Ishikawa (cell line): ENCODE data around the gene RNASEL.

Experiments
- CEBPB ChIP-seq: IDR thresholded peaks from 2 replicates; pipeline ENCODE4 v1.6.1; 2012
- CREB1 ChIP-seq: IDR thresholded peaks from 2 replicates; pipeline ENCODE4 v1.6.1; 2012; ENCODE audit warnings: low read depth
- EGR1 ChIP-seq: IDR thresholded peaks from 2 replicates; pipeline ENCODE4 v1.6.1; 2012
- EP300 ChIP-seq: IDR thresholded peaks from 2 replicates; pipeline ENCODE4 v1.6.1; 2012; ENCODE audit warnings: borderline replicate concordance
- FOXM1 ChIP-seq: IDR thresholded peaks from 2 replicates; pipeline ENCODE4 v1.6.1; 2012; ENCODE audit warnings: low read depth, borderline replicate concordance
- MAX ChIP-seq: IDR thresholded peaks from 2 replicates; pipeline ENCODE4 v1.6.1; 2012
- NFIC ChIP-seq: IDR thresholded peaks from 2 replicates; pipeline ENCODE4 v1.6.1; 2012
- RAD21 ChIP-seq: IDR thresholded peaks from 2 replicates; pipeline ENCODE4 v1.6.1; 2012; ENCODE audit warnings: low read depth
- REST ChIP-seq: IDR thresholded peaks from 2 replicates; pipeline ENCODE4 v1.6.1; 2012; ENCODE audit warnings: low read depth, mild to moderate bottlenecking
- TAF1 ChIP-seq: IDR thresholded peaks from 2 replicates; pipeline ENCODE4 v1.6.1; 2012; ENCODE audit warnings: low read depth, mild to moderate bottlenecking
- TCF12 ChIP-seq: IDR thresholded peaks from 2 replicates; pipeline ENCODE4 v1.6.1; 2012; ENCODE audit warnings: low read depth
- TEAD4 ChIP-seq: IDR thresholded peaks from 2 replicates; pipeline ENCODE4 v1.6.1; 2012
- USF1 ChIP-seq: IDR thresholded peaks from 2 replicates; pipeline ENCODE4 v1.6.1; 2012
- YY1 ChIP-seq: IDR thresholded peaks from 2 replicates; pipeline ENCODE4 v1.6.1; 2012; ENCODE audit warnings: low read depth
- ZBTB7A ChIP-seq: IDR thresholded peaks from 2 replicates; pipeline ENCODE4 v1.6.1; 2012; ENCODE audit warnings: low read depth

The RNASEL gene

GRCh38 chr1:182617734-182618351 lies 28.8 kb upstream of the RNASEL start:
- TF ChIP-seq RAD21, result no peak
- TF ChIP-seq CEBPB, result no peak
- TF ChIP-seq EP300, result no peak
- no peak for TF ChIP-seq TEAD4
- TF ChIP-seq ZBTB7A, result no peak
- TF ChIP-seq EGR1, result no peak
- TF ChIP-seq NFIC, result no peak
- no peak for TF ChIP-seq USF1
- TF ChIP-seq CREB1, result no peak
- no peak for TF ChIP-seq YY1
- no peak for TF ChIP-seq FOXM1
- TF ChIP-seq MAX, result no peak
- no peak for TF ChIP-seq TCF12
- no peak for TF ChIP-seq REST
- no peak for TF ChIP-seq TAF1

- TF ChIP-seq TCF12, result no peak
- TF ChIP-seq REST, result no peak
- TF ChIP-seq USF1, result no peak
- TF ChIP-seq EGR1, result no peak
- TF ChIP-seq RAD21, result no peak
- no peak for TF ChIP-seq TEAD4
These were observed 28.0 kb upstream of the RNASEL start for GRCh38 chr1:182617014-182617429.

- TF ChIP-seq TCF12 (peak; percentile 38; the same call in 1 of the 2 replicates), NFIC (peak; percentile 79), TEAD4 (no peak), ZBTB7A (0 out of 2 replicates have a peak, but pooled peaks have one; percentile 54), USF1 (no peak), CEBPB (peak; percentile 86)
These were observed 27.3 kb upstream of the RNASEL start for GRCh38 chr1:182616130-182617013.

GRCh38 chr1:182615468-182616129 lies 26.5 kb upstream of the RNASEL start:
- TF ChIP-seq RAD21, result no peak
- no peak for TF ChIP-seq MAX
- TF ChIP-seq CREB1, result no peak
- no peak for TF ChIP-seq NFIC
- TF ChIP-seq TAF1, result no peak
- no peak for TF ChIP-seq ZBTB7A
- no peak for TF ChIP-seq EGR1

GRCh38 chr1:182614796-182615454 lies 25.9 kb upstream of the RNASEL start:
- no peak for TF ChIP-seq REST
- TF ChIP-seq EP300, result no peak
- TF ChIP-seq NFIC, result peak; percentile 33; the same call in 1 of the 2 replicates
- no peak for TF ChIP-seq FOXM1
- TF ChIP-seq MAX, result peak; percentile 80
- TF ChIP-seq CEBPB, result no peak
- TF ChIP-seq TCF12, result 0 out of 2 replicates have a peak, but pooled peaks have one; percentile 29
- TF ChIP-seq EGR1, result no peak
- TF ChIP-seq RAD21, result no peak
- 0 out of 2 replicates have a peak, but pooled peaks have one; percentile 10 for TF ChIP-seq USF1
- TF ChIP-seq TEAD4, result peak; percentile 23; the same call in 1 of the 2 replicates
- TF ChIP-seq YY1, result 0 out of 2 replicates have a peak, but pooled peaks have one; percentile 32
- TF ChIP-seq CREB1, result no peak
- TF ChIP-seq ZBTB7A, result no peak
